Mucosa of descending colon (tissue), 3 donors: ENCODE results near the gene SPINK7. TPM values are rescaled to one million over a fixed set of nuclear protein-coding genes. Genes with fewer than 3 reads are reported as not detected.

Experiments
- ATAC-seq: fragments of 200-7000 bp; cut with Tn5 transposase; one replicate; pipeline ENCODE4 v1.9.1; 2020; ENCODE audit warnings: mild to moderate bottlenecking, moderate library complexity
- DNase-seq, 3 donors: peaks; one replicate each; pipeline ENCODE4 v3.0.0-alpha.2; 2020
- H3K36me3 ChIP-seq: fragments of 200-600 bp; one replicate; pipeline ENCODE4 v1.8.0; 2021; ENCODE audit warnings: low read depth, mild to moderate bottlenecking
- H3K4me1 ChIP-seq: fragments of 200-600 bp; one replicate; pipeline ENCODE4 v1.8.0; 2021; ENCODE audit warnings: low read depth, mild to moderate bottlenecking
- H3K4me3 ChIP-seq: fragments of 200-600 bp; one replicate; pipeline ENCODE4 v1.8.0; 2021; ENCODE audit warnings: mild to moderate bottlenecking
- H3K9me3 ChIP-seq: fragments of 200-600 bp; one replicate; pipeline ENCODE4 v1.8.0; 2021; ENCODE audit warnings: mild to moderate bottlenecking
- intact Hi-C, 2 donors: fragments of 100-400 bp; cut with DNase I in 1 of 2; cut with micrococcal nuclease in 1 of 2; formaldehyde crosslinking; loops; one replicate each; pipeline versions ENCODE4 v1.11.0 to v1.11.1; 2022; cut with DNase I, micrococcal nuclease
- total RNA-seq, 3 donors: library from RNA; stranded (reverse); fragmentation: NEBNext Ultra II Directional in 2 of 3; extraction: Animal tissue kit (Norgen Biotek cat#: 25700) in 2 of 3; gene quantifications; one replicate each; pipeline versions ENCODE4 v1.2.1 to v1.2.4, GENCODE V29; 2021 to 2023
- TF ChIP-seq, protein P1 (sequence below): fragments of 200-600 bp; IDR thresholded peaks from one replicate; pipeline ENCODE4 v1.8.0; 2022; ENCODE audit warnings: antibody characterized with exemption, mild to moderate bottlenecking
- donor health status: DM: no; HTN: no; CAD: no; lungs with moderate emphysema.
- donor health status: DM: no; HTN: no; CAD: no.
- donor health status: DM: no; HTN: yes; CAD: no.

The SPINK7 gene
- total RNA-seq, 3 donors from 2014 or later: not detected

DNA sequence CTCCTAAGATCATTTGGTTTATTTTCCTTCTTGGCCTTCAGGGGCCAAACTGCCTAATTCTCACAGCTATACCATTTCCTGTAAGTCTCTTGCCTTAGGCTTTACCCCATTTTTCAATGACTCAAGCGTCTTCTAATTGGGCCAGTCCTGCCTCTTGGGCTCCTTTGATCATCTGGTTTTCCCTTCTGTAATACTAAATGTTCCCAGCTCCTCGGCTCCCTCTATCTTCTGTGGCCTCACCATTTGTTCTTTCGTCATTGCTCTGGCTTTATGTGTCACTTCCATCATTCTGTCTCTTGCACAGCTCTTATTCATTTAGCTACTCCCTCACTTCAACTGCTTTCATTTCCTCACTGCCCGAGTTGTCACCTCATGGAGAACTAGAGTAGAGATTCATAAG is 14.5 kb upstream of the SPINK7 start:
- TF ChIP-seq, protein P1, sequence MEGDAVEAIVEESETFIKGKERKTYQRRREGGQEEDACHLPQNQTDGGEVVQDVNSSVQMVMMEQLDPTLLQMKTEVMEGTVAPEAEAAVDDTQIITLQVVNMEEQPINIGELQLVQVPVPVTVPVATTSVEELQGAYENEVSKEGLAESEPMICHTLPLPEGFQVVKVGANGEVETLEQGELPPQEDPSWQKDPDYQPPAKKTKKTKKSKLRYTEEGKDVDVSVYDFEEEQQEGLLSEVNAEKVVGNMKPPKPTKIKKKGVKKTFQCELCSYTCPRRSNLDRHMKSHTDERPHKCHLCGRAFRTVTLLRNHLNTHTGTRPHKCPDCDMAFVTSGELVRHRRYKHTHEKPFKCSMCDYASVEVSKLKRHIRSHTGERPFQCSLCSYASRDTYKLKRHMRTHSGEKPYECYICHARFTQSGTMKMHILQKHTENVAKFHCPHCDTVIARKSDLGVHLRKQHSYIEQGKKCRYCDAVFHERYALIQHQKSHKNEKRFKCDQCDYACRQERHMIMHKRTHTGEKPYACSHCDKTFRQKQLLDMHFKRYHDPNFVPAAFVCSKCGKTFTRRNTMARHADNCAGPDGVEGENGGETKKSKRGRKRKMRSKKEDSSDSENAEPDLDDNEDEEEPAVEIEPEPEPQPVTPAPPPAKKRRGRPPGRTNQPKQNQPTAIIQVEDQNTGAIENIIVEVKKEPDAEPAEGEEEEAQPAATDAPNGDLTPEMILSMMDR: no peak
- ATAC-seq: no peak

DNA sequence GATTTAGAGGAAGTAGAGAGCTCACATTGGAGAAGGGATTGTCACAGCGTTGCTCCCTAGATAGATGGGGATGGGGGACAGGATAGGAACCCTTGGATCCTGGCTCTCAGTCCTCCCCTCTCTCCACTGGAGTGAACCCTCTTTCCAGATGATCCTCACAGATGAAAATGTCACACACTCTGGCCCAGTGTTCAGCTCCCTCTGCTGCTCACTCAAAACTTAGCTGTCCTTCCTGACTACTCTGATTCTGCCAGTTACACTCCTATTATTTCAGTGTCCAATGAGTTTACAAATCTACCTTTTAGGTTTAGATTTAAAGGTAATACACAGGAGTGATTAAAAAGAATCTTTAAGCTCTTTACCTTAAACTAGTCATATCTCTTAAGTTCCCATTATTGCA is 5.8 kb upstream of the SPINK7 start:
- no peak for ATAC-seq
- Histone ChIP-seq H3K36me3 (no peaks in the 10 kb centered on the region), H3K4me3 (no peak overlapping the region), H3K4me1 (no peaks in the 10 kb centered on the region), H3K9me3 (no peaks in the 10 kb centered on the region)
- intact Hi-C loops: no loop called here
- TF ChIP-seq, protein P1: no peak
- no peak for DNase-seq

More for the DNA sequence above, 14.5 kb upstream of the SPINK7 start:
- H3K36me3 ChIP-seq: no peaks in the 10 kb centered on the region
- no peak for DNase-seq
- H3K9me3 ChIP-seq: no peaks in the 10 kb centered on the region
- no peaks in the 10 kb centered on the region for H3K4me1 ChIP-seq
- intact Hi-C loops: no loop called here
- no peak overlapping the region for H3K4me3 ChIP-seq

DNA sequence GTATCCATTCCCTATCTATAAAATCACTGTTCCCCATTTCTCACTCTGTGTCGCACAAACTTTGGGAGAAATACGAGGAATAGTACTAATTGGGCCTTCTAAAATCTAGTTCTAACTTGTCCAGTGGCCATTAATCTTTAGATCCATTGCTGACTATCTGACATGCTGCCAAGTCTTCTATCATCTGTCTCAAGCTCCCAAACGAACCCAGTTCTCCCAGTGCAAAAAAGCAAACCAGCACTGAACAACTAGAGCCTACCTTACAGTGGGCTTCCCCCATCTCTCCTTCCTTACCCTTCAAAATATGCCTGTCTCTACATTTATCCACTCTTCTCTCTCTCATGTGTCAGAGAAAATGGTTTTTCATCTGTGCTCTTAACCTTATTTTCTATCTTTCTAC is 3.2 kb upstream of the SPINK7 start:
- no peaks in the 10 kb centered on the region for H3K9me3 ChIP-seq
- intact Hi-C loops: no loop called here
- TF ChIP-seq, protein P1: no peak
- H3K4me1 ChIP-seq: no peaks in the 10 kb centered on the region
- no peak overlapping the region for H3K4me3 ChIP-seq
- ATAC-seq (no peak), DNase-seq (no peak)
- H3K36me3 ChIP-seq: no peaks in the 10 kb centered on the region

DNA sequence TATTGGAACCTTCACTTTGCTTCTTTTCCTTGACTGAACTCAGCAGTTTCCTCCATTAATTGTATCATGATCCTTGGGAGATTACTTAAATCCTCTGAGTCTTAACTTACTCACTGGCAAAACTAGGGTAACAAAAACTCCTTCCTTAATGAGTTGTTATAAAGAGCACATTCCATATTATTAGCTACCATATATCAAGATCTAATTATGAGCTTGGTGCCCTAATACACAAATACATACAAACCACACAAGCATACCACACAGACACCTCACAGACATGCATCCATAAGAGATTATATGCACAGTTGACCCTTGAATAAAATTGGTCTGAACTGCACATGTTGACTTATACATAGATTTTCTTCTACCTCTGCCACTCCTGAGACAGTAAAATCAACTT is 2.5 kb upstream of the SPINK7 start:
- H3K36me3 ChIP-seq: no peaks in the 10 kb centered on the region
- H3K4me3 ChIP-seq: no peak overlapping the region
- TF ChIP-seq, protein P1: no peak
- intact Hi-C loops: no loop called here
- no peaks in the 10 kb centered on the region for H3K4me1 ChIP-seq
- DNase-seq (no peak), ATAC-seq (no peak)
- no peaks in the 10 kb centered on the region for H3K9me3 ChIP-seq

DNA sequence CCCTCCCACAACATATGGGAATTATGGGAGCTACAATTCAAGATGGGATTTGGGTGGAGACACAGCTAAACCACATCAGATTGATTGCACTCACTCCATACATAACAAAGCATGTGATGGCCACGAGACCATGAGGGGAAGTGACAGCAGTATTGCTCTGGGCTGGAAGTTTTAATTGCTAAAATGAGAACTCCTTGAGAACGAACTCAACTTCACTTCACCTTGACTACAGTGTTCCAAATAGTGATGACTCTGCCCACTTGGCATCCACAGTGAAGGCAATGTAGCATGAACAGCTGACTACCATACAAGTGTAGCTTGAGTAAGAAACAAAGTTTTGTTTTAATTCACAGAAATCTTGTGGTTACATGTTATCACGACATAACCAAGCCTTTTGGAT is 739 bp upstream of the SPINK7 start:
- Histone ChIP-seq H3K36me3 (no peaks in the 10 kb centered on the region), H3K9me3 (no peaks in the 10 kb centered on the region), H3K4me3 (no peak overlapping the region), H3K4me1 (no peaks in the 10 kb centered on the region)
- TF ChIP-seq, protein P1: no peak
- no peak for DNase-seq
- intact Hi-C loops: no loop called here
- ATAC-seq: no peak

DNA sequence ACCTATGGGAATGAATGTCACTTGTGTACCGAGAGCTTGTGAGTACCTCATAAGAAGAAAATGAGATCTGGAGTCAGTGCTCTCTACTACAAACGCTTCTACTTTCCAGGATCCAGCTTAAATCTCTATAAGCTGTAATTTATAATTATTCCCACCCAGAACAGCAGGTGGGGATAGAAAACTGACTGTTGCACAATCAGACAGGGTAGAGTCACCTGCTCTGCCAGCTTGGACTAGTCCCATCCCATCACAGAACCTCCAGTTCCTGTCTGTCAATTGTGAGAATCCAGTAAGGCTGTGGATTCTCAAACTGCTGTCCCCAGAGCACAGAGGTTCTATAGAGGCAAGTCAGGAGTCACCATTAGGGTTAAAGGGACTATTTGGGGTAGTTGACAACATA is 2.0 kb downstream of the SPINK7 start:
- no peak for DNase-seq
- no peak for ATAC-seq
- no peaks in the 10 kb centered on the region for H3K4me1 ChIP-seq
- no peaks in the 10 kb centered on the region for H3K36me3 ChIP-seq
- H3K4me3 ChIP-seq: no peak overlapping the region
- intact Hi-C loops: no loop called here
- TF ChIP-seq, protein P1: no peak
- no peaks in the 10 kb centered on the region for H3K9me3 ChIP-seq
